Activated CD4-positive, alpha-beta T cell treated with anti-CD3 and anti-CD28 coated beads for 48 hours (primary cell): Measurements from ENCODE around the gene SERPINB8.
"Not testable (repeated sequence)": the region's sequence is repeated elsewhere in the genome, so short reads cannot be mapped to it uniquely, and the experiment has no call there.

Experiments used
- DNase-seq: peaks from one replicate; pipeline ENCODE4 v3.0.0-alpha.2; 2020

SERPINB8 gene, protein sequence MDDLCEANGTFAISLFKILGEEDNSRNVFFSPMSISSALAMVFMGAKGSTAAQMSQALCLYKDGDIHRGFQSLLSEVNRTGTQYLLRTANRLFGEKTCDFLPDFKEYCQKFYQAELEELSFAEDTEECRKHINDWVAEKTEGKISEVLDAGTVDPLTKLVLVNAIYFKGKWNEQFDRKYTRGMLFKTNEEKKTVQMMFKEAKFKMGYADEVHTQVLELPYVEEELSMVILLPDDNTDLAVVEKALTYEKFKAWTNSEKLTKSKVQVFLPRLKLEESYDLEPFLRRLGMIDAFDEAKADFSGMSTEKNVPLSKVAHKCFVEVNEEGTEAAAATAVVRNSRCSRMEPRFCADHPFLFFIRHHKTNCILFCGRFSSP

GRCh38 chr18:63969942-63970808 lies at the start of gene SERPINB8:
SERPINB8 (plus strand) TSS chr18:63970081; CDS start chr18:63978309, 8,228 bp downstream.
- DNase-seq: peak; percentile 88

DNA sequence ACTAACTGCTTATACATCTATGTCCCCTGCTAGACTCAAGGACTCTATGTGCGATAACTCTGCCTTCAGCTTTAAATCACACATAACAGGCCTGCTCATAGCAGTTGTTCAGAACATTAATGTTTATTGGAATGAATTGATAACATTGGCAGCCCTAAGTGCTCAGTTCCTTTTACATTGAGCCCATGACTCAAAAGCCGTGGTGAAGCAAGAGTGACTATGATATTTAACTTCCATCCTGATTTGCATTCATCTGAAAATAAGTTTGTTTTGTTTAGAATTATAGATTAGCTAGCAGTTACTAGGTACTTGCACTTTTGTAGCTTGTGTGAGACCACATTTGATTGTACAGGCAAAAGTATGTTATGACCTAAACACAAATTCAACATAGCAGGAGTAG lies 47.8 kb upstream of the SERPINB8 start:
- no peak for DNase-seq

GRCh38 chr18:63924551-63924950 lies 45.3 kb upstream of the SERPINB8 start:
- DNase-seq: no peak

- DNase-seq: no peak
Measured at GRCh38 chr18:63928331-63928730, 41.5 kb upstream of the SERPINB8 start.

DNA sequence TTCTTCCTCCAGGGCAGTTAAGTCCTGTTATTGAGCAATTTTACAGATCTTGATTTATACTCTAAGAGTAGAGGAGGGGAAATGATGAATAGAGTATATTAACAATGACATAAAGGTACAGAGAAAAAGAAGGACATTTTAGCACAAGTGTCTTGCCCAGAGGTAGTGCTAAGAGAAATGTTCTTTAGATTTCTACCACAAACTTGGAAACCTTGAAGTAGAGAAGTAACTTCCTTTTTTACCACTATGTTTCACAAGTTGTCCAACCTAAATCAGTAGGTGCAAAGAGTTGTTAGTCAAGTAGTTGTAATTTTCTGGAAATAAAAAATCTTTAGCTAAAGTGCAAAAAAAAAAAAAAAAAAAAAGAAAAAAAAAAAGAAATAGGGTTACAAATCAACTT lies 40.5 kb upstream of the SERPINB8 start:
- DNase-seq: not testable (repeated sequence)

DNA sequence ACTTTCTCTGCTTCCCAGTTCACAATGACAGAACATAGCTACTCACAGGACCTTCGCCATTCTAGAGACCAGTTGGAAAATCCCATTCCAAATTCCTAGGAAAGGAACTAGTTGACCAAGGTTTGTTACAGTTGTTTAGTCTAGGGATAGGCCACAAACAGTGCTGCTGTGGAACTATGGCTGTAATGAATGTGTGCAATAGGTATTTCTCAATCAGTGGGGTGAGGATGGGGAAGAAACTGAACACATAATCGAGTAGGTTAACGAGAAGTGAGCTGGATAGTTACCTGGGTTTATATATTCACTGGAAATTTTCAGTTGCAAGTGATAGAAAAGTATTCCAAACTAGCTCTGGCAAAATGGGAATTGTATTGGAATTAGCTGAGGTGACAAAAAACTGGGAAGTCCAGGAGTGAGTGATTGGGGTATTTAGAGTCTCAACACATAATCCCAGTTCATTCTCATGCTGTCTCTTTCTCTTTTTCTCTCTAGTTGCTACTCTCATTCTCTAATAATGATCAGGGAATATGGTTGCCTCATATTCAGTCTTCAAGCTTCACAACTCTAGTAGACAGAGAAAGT lies 39.0 kb upstream of the SERPINB8 start:
- DNase-seq: no peak

- peak; percentile 76 for DNase-seq
Measured at GRCh38 chr18:63936156-63936931, 33.5 kb upstream of the SERPINB8 start.

GRCh38 chr18:63936932-63937393 lies 32.9 kb upstream of the SERPINB8 start:
- no peak for DNase-seq

DNA sequence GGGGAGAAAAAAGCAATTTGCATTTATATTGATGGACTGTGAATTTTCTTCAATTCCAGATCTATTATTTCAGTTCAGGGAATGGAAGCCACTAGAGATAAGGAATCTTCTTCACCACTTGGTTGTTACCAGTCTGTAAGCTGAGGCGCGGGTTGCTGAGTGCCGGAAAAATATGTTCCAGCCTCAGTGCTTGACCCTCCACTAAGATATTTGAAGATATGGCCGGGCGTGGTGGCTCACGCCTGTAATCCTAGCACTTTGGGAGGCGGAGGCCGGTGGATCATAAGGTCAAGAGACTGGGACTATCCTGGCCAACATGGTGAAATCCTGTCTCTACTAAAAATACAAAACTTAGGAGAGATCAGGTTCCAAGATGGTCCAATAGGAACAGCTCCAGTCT lies 29.9 kb upstream of the SERPINB8 start:
- DNase-seq: no peak

DNA sequence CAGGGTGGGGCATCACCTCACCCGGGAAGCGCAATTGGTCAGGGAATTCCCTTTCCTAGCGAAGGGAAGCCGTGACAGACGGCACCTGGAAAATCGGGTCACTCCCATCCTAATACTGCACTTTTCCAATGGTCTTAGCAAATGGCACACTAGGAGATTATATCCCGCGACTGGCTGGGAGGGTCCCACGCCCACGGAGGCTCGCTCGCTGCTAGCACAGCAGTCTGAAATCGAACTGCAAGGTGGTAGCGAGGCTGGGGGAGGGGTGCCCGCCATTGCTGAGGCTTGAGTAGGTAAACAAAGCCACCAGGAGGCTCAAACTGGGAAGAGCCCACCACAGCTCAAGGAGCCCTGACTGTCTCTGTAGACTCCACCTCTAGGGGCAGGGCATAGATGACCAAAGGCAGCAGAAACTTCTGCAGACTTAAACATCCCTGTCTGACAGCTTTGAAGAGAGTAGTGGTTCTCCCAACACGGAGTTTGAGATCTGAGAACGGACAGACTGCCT lies 29.3 kb upstream of the SERPINB8 start:
- not testable (repeated sequence) for DNase-seq

DNA sequence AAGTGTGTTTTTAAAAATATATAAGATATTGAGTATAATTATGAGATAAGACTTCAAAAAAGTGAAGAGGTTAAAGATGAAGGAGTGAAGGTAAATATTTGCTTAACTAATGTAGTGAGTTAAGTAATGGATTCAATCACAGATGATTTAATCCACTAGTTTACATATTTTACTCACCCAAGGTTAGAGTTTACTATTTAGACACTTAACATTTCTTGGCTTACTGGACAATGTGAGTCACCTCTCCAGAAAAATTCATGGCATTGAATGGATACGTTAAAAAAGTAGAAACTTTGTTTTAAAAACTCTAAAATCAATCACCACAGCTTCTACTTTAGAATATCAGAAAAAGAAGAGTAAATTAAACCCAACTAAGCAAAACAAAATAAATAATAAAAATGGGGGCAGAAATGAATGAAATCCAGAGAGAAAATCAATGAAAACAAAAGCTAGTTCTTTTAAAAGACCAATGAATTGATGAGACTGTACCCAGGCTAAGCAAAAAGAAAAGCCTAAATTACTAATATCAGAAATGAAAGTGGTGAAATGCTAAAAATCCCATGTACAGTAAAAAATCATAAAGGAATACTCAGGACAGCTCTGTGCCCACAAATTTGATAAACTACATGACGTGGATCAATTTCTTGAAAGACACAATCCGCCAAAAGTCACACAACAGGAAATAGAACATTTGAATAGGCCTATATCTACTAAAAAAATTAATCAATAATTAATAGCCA lies 22.7 kb upstream of the SERPINB8 start:
- no peak for DNase-seq

DNA sequence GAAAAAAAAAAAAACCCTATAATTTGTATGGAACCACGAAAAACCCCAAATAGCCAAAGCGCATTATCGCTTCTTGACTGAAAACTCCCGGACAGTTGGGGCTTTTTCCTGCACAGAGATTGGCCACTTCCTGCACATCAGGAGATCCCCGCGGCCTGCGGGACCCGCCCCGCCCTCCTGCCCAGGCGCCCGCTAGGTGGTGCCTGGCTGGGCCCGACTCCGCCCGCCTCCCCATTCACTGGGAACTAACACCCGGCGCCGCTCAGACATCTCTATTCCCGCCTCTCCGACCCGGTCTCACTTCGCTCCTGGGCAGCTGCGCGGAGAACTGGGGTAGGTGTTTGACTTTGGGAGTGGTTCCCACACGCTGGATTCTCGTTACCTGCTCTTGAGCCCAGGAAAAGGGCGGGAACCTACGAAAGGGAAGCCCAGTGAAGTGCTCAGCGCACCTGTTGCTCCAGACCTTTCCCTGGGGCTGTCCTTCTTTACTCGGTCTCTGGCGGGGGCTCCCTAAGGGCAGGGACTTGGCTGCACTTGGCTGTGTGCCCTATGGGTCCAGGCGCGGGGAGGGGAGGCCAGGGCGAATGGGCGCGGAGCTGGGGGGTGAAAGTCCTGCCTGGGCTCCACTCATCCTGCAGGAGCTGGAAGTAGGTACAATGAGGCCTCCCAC lies 20.7 kb upstream of the SERPINB8 start, which contains the start of gene HMSD:
HMSD (plus strand) TSS at position 234 of the 670 bp plus-strand sequence. CDS start 4,155 bp downstream, outside the sequence.
- peak; percentile 76 for DNase-seq

DNA sequence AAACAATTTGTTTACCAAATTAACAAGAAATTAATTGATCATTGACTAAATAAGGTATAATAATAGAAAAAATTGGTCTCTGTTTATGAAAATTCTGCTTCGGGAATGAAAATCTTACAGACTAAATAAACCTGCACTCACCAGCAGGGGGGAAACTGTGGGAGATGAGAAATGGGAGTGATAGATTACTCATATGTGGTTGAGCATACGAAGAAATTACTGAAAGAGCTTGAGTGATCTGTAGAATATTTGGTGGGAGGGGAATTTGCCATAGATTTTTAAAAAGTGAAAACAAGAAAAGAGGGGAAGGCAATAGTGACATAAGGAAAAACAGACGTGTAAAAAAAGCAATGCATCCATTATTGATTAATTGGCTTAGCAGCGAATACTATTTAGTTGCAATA lies 18.6 kb upstream of the SERPINB8 start:
- peak; percentile 56 for DNase-seq

GRCh38 chr18:63953811-63954210 lies 16.1 kb upstream of the SERPINB8 start:
- DNase-seq: no peak

DNA sequence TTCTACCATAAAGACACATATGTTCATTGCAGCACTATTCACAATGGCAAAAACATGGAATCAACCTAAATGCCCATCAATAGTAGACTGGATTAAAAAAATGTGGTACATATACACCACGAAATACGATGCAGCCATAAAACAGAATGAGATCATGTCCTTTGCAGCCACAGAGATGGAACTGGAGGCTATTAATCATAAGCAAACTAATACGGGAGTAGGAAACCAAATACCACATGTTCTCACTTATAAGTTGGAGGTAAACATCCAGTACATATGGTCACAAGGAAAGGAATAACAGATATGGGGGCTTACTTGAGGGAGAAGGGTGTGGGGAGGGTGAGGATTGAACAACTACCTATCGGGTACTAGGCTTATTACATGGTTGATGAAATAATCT lies 13.1 kb upstream of the SERPINB8 start:
- DNase-seq: no peak

- DNase-seq: no peak
Measured at GRCh38 chr18:63960891-63961290, 9.0 kb upstream of the SERPINB8 start.

DNA sequence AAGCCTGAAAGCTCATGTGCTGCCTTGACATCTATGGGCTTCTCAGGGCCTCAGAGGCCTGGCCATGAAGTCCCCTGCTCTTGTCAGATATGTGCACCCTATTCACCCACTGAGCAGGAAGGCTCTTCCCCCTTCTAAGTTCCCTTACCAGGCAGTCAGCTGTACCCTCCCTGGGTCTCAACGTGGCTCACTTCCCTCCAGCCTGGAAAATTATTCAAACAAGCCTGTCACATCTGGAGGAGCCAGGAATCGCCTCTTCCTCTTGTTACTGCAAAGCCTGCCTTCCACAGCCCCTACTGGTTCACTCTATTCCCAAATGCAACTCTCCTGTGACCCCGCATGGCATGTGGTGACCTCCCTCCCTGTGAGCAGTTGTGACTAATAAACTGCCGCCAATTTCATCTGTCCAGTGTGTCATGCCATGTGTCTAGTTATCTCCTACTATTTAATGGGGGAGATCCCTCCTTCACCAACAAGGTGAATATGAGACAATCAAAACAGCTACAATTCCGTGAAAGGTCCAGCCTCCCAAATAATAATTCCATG lies 8.4 kb upstream of the SERPINB8 start:
- no peak for DNase-seq

DNA sequence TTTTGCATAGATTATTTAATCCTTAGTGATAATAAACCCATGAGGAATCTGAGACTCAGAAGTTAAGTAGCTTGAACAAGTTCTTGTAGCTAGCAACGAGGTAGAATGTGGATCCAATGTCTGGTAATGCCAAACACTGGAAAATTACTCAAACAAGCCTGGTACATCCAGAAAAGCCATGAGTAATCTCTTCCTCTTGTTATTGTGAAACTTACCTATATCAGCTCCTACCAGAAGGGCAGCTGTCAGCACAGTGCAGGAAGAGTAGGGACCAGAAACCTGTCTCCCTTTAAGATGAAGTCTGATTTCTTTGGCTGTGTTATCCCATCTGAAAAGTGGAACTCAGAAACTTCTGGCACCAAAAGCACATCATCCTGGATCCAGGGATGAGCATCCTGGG lies 7.7 kb upstream of the SERPINB8 start:
- no peak for DNase-seq

- DNase-seq: peak; percentile 63
Measured at GRCh38 chr18:63963615-63964256, 6.1 kb upstream of the SERPINB8 start.

- no peak for DNase-seq
Measured at GRCh38 chr18:63964908-63965307, 5.0 kb upstream of the SERPINB8 start.
